GM03348 (cell line): ENCODE data around the gene EREG.
"Not testable (repeated sequence)": the region's sequence is repeated elsewhere in the genome, so short reads cannot be mapped to it uniquely, and the experiment has no call there.

Source experiments
- DNase-seq: peaks from one replicate; pipeline ENCODE4 v3.0.0; 2012; ENCODE audit warnings: low spot score

EREG gene

GRCh38 chr4:74390677-74391076, 25.7 kb downstream of the EREG start:
- DNase-seq: no peak

- no peak for DNase-seq
Observed at GRCh38 chr4:74391346-74391745, 26.4 kb downstream of the EREG start.

- DNase-seq: no peak
Observed at GRCh38 chr4:74391890-74392475, 27.0 kb downstream of the EREG start.

GRCh38 chr4:74394476-74395136, 29.7 kb downstream of the EREG start:
- peak; percentile 14 for DNase-seq

GRCh38 chr4:74395633-74396032, 30.7 kb downstream of the EREG start:
- DNase-seq: no peak

GRCh38 chr4:74397748-74398426, 32.9 kb downstream of the EREG start:
- peak; percentile 9 for DNase-seq

GRCh38 chr4:74398894-74399589, 34.1 kb downstream of the EREG start:
- DNase-seq: not testable (repeated sequence)

GRCh38 chr4:74400395-74400794, 35.5 kb downstream of the EREG start:
- no peak for DNase-seq

- no peak for DNase-seq
Observed at GRCh38 chr4:74402692-74403456, 37.9 kb downstream of the EREG start.

- DNase-seq: no peak
Observed at GRCh38 chr4:74407891-74408290, 42.9 kb downstream of the EREG start.

- no peak for DNase-seq
Observed at GRCh38 chr4:74408639-74409038, 43.7 kb downstream of the EREG start.

GRCh38 chr4:74410272-74410671, 45.3 kb downstream of the EREG start:
- peak; percentile 18 for DNase-seq

- DNase-seq: no peak
Observed at GRCh38 chr4:74412225-74412624, 47.3 kb downstream of the EREG start.

- no peak for DNase-seq
Observed at GRCh38 chr4:74413265-74413664, 48.3 kb downstream of the EREG start.

- DNase-seq: no peak
Observed at GRCh38 chr4:74414149-74414809, 49.3 kb downstream of the EREG start.

GRCh38 chr4:74415602-74416300, 50.8 kb downstream of the EREG start:
- no peak for DNase-seq

- peak; percentile 59 for DNase-seq
Observed at GRCh38 chr4:74418063-74418670, 53.2 kb downstream of the EREG start.

GRCh38 chr4:74420863-74421262, 55.9 kb downstream of the EREG start:
- no peak for DNase-seq

- DNase-seq: no peak
Observed at GRCh38 chr4:74423104-74423503, 58.2 kb downstream of the EREG start.

- no peak for DNase-seq
Observed at GRCh38 chr4:74424111-74424510, 59.2 kb downstream of the EREG start.
